HG02870 (cell line): ENCODE data around the gene ASPSCR1.

Experiments
- ATAC-seq: cut with Tn5 transposase; IDR thresholded peaks from one replicate; pipeline ENCODE4 v1.9.1; 2021; ENCODE audit warnings: mild to moderate bottlenecking, moderate library complexity; ENCODE audit not compliant: unreplicated experiment

ASPSCR1 gene

DNA sequence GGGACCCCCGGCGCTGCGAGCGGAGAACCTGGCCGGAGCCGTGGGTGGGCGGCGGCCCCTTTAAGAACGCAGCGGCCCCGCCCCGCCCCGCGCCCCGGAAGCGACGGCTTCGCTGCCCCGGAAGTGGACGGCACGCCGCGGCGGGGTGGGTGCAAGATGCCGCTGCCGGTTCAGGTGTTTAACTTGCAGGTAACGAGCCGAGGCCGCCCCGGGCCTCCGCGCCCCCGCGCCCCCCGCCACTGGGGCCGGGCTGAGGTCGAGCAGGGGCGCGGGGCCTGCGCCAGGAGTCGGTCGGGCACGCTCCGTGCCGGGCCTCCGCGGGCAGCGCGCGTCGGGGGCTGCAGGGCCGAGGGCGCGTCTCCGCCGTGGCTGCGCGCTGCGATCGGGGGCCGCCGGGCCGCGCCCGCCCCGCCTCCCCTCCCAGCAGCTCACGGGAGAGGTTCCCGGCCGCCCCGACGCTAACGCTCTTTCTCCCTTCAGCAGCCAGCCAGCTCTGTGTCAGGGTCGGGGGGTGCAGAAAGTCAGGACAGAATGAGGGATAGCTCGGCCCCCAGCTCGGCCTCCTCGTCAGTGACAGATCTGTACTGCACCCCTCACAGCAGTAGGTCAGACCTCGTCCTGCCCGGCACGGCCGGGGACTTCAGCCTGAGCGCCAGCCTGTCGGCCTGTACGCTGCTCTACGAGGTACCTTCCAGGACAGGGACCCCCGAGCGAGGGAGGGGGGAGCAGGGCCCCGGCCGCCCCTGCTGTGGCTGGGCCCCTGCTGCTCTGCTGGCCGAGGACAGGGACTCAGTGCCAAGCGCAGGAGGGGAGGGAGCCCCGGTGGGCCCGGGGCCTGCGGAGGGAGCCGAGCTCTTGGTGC lies 74.6 kb downstream of the ASPSCR1 start, which contains the start of the genes GPS1 and RFNG:
TSS of gene GPS1 (plus strand) at position 123 of the 862 bp plus-strand sequence. CDS start at position 157, 34 bp downstream.
TSS of gene RFNG (minus strand) at position 36 of the 862 bp plus-strand sequence. CDS start 45 bp downstream, outside the sequence.
- peak; percentile 41 for ATAC-seq

DNA sequence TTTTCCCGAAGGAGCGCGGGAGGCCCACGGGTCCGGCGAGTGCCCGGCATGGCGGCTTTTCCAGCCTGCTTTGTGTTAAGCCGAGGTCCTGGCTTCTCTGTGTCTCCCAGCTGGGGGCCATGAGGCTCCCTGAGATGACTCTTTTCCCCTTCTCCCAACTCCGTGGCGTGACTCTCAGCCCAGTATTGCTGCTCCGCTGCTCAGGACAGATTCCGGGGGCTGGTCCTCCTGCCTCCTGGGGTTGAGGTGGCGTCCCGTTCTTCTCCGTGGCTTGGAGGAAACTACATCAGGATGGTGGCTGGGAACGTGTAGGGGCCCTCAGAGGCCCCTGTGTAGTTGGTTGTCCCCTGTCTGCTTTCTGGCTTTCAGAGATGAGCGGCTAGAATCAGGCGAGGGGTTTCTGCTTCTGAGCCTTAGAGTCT lies 75.2 kb downstream of the ASPSCR1 start:
- no peak for ATAC-seq

DNA sequence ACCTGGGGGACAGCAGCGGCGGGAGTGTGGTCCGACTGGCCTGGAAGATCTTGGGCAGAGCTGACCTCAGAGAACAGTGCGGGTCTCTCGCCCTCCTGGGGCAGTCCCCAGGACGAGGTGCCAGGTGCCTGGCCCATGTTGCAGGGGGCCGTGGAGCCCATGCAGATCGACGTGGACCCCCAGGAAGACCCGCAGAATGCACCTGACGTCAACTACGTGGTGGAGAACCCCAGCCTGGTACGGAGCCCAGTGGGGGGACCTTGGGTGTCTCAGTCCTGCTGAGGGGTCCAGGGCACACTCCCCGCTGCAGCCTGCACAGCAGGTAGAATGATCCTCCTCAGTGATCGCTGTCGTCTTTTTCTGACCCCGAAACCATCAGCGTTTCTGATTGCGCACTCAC lies 75.7 kb downstream of the ASPSCR1 start:
- ATAC-seq, result no peak

DNA sequence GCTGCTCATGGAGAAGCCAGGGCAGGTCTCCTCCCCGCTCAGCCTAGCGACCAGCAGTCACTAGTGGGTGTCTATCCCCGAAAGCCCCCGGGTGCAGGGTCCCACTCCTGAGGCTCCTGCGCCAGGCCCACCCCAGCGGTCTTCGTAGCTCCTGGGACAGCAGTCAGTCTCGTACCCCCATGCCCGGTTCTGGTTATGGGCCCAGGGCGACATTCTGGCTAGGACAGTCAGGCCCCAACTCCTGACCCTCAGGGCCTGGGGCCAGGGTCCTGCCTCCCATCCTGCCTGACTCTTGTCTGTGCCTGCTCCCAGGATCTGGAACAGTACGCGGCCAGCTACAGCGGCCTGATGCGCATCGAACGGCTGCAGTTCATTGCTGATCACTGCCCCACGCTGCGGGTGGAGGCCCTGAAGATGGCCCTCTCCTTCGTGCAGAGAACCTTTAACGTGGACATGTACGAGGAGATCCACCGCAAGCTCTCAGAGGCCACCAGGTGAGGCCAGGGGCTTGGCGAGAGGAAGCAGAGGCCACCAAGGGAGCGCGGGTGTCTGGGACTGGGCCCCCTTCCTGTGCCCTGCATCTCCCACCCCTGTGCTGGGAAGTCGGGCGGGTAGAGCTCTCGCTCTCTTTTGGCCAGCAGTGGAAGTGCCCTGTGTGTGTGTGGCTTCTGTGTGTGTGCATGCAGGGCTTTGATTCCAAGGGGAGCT lies 76.3 kb downstream of the ASPSCR1 start:
- no peak for ATAC-seq

DNA sequence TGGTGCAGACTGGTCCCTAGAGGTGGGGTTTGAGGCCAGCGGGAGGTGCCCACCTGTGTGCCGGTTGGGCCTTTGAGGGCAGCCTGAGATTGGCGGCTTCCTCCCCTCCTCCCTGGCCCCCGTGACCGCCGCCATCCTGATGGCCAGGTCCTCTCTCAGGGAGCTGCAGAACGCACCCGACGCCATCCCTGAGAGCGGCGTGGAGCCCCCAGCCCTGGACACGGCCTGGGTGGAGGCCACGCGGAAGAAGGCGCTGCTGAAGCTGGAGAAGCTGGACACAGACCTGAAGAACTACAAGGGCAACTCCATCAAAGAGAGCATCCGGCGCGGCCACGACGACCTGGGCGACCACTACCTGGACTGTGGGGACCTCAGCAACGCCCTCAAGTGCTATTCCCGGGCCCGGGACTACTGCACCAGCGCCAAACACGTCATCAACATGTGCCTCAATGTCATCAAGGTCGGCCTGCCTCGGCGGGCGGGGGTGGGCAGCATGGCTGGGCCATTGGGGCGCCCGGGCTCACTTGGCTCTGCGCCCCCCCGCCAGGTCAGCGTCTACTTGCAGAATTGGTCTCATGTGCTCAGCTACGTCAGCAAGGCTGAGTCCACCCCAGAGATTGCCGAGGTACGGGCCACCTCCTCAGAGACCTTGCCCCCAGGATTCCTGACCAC lies 77.1 kb downstream of the ASPSCR1 start:
- ATAC-seq, result no peak

DNA sequence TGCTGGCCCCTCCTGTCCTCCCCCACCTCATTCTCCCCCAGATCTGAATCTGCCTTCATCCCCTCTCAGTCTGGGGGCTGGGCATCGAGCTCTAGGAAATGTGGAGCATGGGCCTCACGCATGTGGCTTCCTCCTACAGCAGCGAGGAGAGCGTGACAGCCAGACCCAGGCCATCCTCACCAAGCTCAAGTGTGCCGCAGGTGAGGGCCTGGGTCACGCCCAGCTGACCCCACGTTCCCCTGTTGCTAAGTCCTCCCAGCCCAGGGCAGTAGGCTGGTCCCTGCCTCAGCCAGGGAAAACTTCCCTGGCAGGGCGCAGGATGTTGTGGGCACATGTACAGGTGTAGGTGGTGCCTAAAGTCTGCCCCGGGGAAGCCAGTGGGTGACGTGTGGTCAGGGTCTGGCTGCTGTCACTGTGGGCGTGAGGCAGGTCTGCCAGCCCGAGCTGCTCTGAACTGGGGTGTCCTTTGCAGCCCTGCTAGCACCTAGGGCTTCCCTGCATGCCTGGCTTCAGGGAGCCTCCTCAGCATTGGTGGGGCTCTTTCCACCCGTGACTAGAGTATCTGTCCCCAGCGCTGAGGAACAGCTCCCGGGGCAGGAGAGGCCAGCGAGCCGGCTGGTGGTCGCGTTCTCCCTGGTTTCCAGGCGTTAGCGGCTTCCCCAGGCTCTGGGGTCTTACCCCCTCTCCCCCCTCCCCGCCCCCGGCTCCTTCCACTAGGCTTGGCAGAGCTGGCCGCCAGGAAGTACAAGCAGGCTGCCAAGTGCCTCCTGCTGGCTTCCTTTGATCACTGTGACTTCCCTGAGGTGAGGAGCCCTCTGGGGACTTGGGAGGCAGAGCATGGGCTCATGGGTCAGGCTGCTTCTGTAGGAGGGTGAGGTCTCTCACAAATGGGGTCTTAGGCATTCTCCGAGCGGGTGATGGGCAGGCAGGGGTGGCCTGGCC lies 77.9 kb downstream of the ASPSCR1 start:
- ATAC-seq, result no peak

DNA sequence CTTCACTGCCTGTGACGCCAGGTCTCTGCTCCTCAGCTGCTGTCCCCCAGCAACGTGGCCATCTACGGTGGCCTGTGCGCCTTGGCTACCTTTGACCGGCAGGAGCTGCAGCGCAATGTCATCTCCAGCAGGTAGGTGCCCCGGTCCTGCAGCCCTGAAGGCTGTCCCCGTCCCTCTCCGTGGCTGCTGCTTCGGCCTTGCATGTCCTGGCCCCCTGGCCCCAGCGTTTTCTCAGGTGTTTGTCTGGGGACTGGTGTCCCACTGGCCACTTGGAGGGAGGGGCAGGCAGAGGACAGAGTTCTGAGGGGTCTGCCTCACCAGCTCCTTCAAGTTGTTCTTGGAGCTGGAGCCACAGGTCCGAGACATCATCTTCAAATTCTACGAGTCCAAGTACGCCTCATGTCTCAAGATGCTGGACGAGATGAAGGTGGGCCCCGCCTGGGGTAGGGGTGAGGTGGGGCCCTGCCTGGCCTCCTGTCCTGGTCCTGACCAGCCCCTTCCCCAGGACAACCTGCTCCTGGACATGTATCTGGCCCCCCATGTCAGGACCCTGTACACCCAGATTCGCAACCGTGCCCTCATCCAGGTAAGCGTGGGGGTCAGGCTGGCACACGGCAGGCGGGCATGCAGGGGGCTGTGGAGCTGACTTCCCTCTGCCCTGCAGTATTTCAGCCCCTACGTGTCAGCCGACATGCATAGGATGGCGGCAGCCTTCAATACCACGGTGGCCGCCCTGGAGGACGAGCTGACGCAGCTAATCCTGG lies 78.7 kb downstream of the ASPSCR1 start:
- ATAC-seq, result no peak

DNA sequence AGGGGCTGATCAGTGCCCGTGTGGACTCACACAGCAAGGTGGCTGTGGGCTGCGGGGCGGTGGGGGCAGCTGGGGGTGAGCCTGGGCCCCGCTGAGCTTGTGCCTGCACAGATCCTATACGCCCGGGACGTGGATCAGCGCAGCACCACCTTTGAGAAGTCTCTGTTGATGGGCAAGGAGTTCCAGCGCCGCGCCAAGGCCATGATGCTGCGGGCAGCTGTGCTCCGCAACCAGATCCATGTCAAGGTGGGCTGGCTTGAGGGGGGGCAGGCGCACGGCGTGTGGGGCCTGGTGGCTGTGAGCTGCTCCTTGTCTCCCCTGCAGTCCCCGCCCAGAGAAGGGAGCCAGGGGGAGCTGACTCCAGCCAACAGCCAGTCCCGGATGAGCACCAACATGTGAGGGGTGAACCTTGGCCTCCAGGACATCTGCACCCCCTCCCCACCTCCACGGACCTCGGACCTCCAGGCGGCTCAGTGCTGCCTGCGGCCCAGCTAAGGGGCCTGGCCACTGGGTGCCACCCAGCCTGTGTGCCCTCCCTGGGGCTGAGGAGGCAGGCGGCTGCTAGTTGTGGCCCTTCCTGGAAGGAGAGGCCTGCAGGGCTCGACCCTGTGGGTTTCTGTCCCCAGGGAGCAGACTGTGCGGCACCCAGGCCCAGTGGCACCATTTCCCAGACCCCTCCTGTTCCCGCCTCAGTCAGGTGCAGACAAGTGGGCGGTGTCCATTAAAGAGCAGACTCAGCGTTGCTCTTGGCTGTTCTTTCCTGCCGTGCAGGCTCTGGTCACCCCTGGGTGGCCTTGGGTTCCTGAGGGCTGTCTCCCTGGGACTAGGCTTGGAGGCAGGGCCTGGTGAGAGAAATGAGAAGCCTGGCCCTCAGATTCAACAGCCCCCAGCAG lies 79.5 kb downstream of the ASPSCR1 start:
- ATAC-seq, result no peak

DNA sequence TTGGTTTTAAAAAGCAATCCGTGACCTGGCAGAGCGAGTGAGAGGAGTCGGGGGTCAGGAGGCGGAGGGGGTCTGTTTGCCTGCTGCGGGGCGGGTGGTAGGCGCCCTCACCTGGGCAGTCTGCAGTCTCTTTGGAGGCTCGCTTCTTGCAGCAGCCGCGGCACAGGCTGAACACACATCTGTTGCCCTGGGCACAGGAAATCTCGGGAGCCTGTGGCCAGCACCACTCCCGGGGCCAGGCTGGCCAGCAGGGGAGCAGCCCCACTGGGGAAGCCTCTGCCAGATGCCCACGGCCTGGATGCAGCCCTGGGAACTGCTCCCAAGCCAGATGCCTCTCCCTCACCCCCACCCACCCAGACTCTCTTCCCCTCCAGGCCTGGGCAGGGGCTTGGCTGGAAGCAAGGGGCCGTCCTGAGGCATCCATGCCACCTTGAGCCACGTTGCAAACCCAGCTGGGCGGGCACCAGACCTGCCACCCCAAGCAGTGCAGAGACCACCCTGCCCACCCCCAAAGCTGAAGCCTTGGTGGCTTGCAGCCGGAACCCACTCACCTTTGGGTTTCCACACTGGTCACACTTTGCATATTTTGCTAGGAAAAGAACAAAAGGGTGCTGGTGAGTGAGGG lies 80.9 kb downstream of the ASPSCR1 start:
- no peak for ATAC-seq

DNA sequence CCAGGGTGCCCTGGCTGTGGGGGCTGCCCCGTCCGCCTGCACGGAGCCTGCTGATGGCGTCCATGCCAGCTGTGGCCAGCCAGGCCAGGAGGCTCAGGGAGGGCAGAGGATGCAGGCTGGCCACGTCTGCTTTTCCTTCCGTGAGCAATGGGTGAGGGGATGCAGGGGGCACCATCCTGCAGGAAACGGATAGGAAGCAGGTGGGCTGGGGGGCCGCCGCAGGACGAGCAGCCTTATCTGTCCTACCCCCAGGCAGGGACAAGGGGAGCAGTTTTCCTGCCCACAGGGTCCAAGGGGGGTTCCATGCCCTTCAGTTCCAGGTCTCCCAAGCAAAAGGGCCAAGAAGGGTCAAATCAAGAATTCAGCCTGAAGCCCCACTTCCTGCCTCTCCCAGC lies 81.4 kb downstream of the ASPSCR1 start:
- ATAC-seq, result no peak

DNA sequence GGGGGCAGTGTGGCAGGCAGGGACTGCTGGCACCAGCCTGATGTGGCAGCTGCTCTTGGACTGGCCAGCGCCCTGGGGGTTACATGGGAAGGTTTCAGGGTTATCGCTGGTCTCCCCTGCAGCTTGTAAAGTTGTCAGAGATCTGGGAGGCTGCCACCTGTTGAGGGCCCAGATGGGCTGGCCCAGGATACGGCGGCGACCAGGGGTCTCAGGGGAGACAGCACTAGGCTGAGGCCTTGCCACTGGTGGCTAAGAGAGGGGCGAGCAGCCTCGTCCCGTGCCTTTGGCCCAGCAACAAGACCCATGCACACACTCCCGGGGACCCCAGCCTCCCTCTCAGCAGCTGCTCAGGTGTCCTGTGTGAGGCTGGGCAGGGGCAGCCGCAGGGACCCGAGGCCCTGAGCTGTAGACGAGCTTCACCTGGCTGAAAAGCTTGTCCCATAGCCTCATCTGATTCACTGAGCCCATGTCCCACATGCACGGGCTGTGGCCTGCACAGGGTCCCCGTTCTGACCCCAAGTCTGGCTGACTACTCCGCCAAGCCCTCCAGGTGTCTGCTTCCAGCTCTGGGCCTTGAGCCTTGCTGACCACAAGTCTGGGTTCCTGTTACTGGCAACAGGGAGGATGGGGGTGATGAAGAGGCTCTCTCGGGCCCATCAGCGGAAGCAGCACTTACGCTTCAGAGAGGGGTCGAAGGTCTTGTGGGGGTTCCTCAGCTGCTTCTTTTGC lies 82.0 kb downstream of the ASPSCR1 start:
- ATAC-seq, result no peak

DNA sequence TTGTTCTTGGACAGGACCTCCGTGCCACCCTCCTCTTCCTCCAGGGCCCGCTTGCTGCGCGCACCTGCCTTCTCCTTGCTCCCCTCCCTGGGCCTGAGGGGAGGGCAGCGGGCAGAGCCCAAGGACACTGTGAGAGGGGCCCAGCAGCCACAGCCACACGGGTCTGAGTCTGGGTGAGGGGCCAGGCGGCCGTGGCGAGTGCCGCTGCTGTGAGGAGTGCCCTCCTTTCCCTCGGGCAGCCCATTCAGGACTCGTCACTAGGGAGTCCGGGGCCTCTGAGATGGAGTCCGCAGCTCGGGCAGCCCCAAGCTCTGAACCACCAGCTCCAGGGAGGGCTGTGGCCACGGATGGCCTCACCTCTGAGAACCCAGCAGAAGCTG lies 82.6 kb downstream of the ASPSCR1 start:
- no peak for ATAC-seq

DNA sequence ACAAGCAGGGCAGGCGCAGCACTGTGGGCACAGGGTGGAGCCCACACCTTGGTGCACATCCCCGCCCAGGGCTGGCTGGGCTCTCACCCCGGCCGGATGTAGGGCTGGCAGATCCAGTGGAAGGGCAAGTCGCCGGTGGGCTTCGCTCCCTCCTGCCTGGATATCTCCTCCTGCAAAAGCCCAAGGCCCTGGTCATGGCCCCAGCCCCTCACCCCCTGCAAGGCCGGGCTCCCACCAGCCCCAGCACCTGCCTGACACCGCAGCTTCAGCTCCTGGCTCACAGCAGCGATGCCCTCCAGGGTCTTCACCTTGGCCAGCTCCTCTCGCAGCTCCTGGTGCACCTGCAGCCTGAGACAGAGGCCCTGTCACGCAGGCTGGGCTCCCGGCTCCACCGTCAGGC lies 83.2 kb downstream of the ASPSCR1 start:
- no peak for ATAC-seq

DNA sequence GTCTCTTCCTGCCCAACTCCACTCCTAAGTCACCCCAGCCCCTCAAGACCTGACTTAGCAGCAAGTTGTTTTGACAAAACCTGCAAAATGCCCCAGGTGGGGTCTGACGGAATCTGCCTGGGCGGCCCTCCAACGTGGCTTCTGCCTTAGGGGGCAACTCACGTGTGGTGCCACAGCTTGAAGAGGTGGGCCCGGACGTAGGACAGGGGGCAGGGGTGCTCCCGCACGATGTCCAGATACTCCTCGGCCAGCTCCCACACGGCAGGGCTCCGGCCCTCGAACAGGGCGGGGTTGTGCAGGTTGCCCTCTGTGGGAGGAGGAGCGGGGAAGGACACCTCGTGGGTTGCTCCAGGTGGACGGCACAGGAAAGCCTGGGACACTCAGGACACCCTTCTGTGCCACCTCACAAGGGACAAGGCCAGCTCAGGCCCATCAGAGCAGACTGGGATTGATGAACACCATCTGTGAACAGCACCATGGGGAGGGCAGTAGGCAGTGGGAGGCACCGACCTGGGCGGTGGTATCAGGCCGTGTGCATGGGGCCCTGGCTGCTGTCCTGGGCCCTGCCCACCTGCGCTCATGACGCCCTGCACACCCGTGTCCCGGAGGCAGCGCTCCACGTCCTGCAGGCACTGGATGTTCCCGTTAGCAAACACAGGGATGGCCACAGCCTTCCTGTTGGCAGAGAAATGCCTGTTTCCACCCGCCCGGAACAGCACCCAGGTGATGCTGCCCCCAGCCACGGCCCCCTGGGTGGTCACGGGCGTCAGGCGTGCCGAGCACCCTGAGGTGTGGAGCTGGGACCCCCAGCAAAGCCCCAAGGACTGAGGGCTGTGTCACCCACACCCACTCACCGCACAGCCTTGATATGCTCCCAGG lies 83.9 kb downstream of the ASPSCR1 start:
- no peak for ATAC-seq

DNA sequence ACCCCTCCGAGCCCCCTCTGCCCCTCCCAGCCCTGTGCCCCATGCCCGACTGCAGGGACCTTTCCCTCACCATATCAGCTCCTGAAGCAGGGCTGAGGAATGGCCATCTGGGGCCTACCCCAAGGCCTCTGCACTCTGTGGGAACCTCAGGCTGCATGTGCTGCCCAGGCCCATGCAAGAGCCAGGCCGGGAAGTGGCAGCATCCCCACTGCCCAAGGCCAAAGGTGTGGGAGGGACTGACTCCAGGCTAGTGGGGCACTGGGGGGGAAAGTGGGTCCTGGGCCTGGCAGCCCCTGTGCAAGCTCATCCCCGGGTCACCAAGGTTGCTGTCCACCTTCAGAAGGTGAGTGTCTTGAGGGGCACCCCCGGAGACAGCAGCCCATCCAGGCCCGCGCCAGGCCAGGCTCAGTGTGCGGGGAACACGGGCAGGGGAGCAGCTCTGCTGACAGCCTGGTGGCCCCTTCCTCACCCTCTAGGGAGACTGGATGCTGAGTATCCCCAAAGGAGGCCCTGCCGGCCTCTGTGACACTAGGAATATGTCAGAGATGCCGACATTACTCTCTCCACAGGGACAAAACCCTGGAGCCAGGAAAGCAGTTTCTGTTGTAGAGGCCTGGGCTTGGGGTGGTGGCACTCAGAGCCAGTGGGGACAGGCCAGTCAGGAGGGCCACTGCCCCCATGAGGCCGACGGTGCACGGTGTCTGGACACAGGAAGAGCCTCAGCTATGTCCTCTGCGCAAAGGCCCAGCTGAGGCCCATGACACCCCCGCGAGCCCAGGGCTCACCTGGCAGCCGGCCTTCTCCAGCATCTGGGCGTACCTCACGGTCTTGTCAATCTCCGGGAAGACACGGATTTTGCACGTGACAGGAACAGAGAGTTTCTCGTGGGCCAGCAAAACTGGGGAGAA lies 84.9 kb downstream of the ASPSCR1 start:
- ATAC-seq, result no peak

DNA sequence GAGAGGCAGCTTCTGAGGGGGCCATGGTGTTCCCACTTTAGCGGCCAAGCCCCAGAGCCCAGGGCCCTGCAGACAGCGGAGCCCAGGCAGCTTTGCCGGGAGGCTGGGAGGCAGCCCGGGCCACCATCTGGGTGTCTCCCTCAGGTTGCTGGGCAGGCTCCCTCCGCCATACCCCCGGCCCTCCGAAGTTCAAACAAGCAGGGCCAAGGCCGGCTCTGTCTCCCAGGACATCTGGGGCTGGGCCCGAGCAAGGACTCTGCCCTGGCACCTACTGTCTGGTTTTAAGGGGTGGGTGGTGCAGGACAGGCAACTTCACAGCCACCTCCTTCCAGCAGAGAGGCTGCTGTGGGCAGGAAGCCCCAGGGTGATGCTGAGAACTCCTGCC lies 85.5 kb downstream of the ASPSCR1 start:
- ATAC-seq, result no peak
